Measurements from ENCODE around the gene ATXN7L2.
"Not testable (repeated sequence)": the region's sequence is repeated elsewhere in the genome, so short reads cannot be mapped to it uniquely, and the experiment has no call there.

ATXN7L2 gene, protein sequence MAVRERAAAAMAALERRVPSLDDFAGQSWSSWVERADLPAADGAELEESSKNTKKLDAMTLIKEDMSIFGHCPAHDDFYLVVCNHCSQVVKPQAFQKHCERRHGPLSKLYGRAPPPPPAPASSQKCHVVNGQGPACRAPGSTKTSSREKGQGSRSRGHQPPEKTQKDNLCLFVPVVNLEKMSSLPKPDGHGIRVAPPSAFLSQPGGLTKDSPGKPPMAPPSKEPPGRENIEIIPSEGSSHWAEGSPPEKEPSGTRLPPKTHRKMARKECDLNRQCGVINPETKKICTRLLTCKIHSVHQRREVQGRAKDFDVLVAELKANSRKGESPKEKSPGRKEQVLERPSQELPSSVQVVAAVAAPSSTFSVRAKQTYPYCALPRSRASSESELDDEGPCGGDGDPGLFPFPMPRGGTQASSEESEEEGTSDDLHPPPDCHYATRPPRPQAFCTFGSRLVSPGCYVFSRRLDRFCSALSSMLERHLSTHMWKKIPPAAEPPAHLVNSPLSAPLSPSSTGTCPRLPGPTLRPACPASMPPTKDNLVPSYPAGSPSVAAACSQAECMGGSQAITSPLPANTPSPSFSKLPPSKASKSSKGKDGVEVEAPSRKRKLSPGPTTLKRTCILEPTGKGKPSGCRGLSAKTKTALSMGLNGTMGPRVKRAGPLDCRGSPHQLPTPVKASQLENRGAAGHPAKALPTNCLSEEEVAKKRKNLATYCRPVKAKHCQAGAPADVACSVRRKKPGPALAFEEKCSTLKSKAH

DNA sequence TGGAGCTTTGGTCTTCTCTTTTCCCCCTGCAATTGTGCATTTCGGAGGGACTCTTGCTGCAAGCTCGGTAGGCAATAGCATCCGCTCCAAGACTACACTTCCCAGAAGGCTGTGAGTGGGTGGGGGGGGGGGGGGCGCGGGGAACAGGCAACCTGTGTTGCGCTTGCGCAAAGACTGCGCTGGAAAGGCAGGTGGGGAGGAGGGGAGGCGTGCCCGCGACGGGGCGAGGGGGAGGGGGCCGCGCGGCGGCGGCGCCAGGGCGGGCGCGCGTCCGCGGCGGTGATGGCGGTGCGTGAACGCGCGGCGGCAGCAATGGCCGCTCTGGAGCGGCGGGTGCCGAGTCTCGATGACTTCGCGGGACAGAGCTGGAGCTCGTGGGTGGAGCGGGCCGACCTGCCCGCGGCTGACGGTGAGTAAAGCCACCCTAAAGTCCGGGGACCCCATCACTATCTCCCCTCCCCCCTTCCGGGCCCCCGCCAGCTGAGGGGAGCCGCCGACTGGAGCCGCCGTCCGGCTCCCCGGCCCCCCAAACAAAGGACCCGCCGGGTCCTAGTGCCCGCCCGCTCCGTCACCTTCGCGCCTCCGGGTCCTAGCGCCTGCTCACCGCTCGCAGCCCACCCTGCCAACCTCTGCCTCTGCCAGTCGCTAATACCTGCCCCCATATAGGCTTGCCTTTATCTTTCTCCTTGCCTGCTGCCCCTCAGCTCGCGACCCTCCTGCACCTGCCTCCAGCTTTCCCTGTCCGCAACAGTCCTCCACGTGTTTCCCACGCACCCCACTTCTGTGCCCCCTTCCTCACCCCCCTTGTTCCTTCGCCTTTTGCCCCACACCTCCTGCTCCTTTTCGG, at the start of gene ATXN7L2:
TSS of gene ATXN7L2 (plus strand) at position 234 of the 847 bp plus-strand sequence. CDS start at position 283, 49 bp downstream.
- peak within 1 kb of the TSS; percentile 85 for H3K4me3 ChIP-seq (ENCODE audit: control insufficient read depth, low read depth, low read length)
- peak; percentile 57 for DNase-seq (ENCODE audit: low read depth)
- TF ChIP-seq CTCF (IDR thresholded peaks at IDR 0.05; ENCODE audit: control insufficient read depth, insufficient read depth, low read depth, low read length, missing control alignments) = no peak

GRCh38 chr1:109434484-109434883, 49.2 kb upstream of the ATXN7L2 start:
- no peak for DNase-seq (ENCODE audit: low read depth)
- no peak for TF ChIP-seq CTCF (IDR thresholded peaks at IDR 0.05; ENCODE audit: control insufficient read depth, insufficient read depth, low read depth, low read length, missing control alignments)

GRCh38 chr1:109438798-109439297, 44.9 kb upstream of the ATXN7L2 start:
- no peak overlapping the region for H3K4me3 ChIP-seq (ENCODE audit: control insufficient read depth, low read depth, low read length)
- TF ChIP-seq CTCF (IDR thresholded peaks at IDR 0.05; ENCODE audit: control insufficient read depth, insufficient read depth, low read depth, low read length, missing control alignments) = no peak
- DNase-seq (ENCODE audit: low read depth) = peak; percentile 88

More at GRCh38 chr1:109434484-109434883, 49.2 kb upstream of the ATXN7L2 start:
- no peak overlapping the region for H3K4me3 ChIP-seq (ENCODE audit: control insufficient read depth, low read depth, low read length)

- H3K4me3 ChIP-seq (ENCODE audit: control insufficient read depth, low read depth, low read length) = no peak overlapping the region
- TF ChIP-seq CTCF (IDR thresholded peaks at IDR 0.05; ENCODE audit: control insufficient read depth, insufficient read depth, low read depth, low read length, missing control alignments) = no peak
- peak; percentile 45 for DNase-seq (ENCODE audit: low read depth)
Measured at GRCh38 chr1:109441069-109441468, 42.6 kb upstream of the ATXN7L2 start.

GRCh38 chr1:109443476-109443875, 40.2 kb upstream of the ATXN7L2 start:
- H3K4me3 ChIP-seq (ENCODE audit: control insufficient read depth, low read depth, low read length) = no peak overlapping the region
- DNase-seq (ENCODE audit: low read depth) = no peak
- no peak for TF ChIP-seq CTCF (IDR thresholded peaks at IDR 0.05; ENCODE audit: control insufficient read depth, insufficient read depth, low read depth, low read length, missing control alignments)

GRCh38 chr1:109444346-109444745, 39.4 kb upstream of the ATXN7L2 start:
- no peak for DNase-seq (ENCODE audit: low read depth)
- no peak for TF ChIP-seq CTCF (IDR thresholded peaks at IDR 0.05; ENCODE audit: control insufficient read depth, insufficient read depth, low read depth, low read length, missing control alignments)
- no peak overlapping the region for H3K4me3 ChIP-seq (ENCODE audit: control insufficient read depth, low read depth, low read length)

DNA sequence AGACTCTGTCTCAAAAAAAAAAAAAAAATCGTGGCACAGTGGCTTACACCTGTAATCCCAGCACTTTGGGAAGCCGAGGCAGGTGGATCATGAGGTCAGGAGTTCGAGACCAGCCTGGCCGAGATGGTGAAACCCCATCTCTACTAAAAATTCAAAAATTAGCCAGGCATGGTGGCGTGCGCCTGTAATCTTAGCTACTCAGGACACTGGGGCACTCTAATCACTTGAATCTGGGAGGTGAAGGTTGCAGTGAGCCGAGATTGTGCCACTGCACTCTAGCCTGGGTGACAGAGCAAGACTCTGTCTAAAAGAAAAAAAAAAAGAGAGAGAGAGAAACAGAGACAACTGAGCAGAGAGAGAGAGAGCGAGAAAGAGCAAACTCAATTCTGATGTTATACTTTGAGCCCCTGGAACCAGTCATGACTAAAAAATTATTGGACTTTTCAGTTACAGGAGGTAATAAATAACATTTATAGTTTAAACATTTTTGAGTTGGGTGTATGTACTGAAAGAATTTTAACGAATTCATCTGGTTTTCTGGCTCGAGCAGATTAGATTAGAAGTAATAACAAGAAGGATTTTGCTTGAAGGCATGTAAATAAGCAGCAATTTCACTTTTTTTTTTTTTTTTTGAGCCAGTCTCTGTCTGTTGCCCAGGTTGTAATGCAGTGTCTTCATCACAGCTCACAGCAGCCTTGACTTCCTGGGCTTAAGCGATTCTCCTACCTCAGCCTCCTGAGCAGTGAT, 37.6 kb upstream of the ATXN7L2 start:
- not testable (repeated sequence) for H3K4me3 ChIP-seq (ENCODE audit: control insufficient read depth, low read depth, low read length)
- peak; percentile 92 for DNase-seq (ENCODE audit: low read depth)
